Activated CD4-positive, CD25-positive, alpha-beta regulatory T cell (primary cell): Measurements from ENCODE around the gene TIAM2.
"Not testable (repeated sequence)": the region's sequence is repeated elsewhere in the genome, so short reads cannot be mapped to it uniquely, and the experiment has no call there.

Experiments used
- DNase-seq, 4 experiments: peaks; one replicate each; lab custom pipeline; 2025; lab: John Stamatoyannopoulos, UW

The TIAM2 gene

DNA sequence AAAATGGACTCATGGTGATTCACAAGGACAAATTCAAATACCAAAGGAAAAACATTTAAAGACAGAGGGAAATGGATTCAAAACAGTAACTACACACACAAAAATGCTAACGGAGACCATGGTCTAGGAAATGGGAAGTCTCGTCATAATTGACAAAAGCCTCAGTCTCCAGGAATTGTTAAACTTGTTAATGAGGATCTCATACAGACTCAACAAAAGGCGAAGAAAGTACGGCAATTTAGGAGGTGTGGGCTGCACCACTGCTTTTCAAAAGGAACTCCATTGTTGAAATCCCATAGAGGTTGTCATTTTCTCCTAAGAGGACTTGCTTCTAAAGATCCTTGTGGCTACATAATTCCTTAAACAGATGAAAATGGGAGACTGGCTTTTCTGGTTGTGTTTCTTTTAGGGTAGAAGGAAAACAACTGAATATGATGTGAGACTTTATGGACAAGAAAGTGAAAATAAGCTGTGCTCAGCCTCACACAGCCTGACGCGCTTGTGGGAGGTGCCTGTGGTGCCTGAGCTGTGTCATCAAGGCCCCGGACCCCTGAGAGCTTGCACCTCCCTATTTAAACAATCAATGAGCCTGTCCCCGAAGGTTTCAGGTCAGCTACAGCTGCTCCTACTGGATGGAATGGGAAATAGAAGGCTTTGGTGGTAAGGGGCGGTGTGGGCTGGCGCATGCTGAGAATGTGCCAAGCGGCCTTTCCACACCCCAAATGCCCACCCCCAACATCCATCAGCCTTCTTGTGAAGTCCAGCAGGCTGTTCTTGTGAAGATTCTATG is 266.2 kb downstream of the TIAM2 start:
- no peak for DNase-seq

DNA sequence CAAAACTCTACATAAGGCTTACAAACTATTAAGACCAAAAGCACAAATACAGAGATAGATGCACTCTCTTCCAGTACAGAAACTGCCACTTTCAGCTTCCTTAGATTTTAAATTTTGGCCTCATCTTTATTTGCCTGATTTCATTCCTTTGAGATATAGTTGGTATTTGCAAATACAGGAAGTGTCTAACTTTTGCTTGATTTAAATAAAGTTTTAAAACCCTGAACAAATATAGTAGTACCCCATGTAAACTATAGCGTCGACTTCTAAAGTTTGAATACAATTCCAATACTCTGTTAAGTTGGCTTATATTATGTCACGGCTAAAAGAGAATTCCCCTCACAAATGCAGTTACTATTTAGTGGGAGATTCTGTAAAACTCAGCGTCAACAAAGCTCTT is 267.5 kb downstream of the TIAM2 start:
- DNase-seq, result no peak

DNA sequence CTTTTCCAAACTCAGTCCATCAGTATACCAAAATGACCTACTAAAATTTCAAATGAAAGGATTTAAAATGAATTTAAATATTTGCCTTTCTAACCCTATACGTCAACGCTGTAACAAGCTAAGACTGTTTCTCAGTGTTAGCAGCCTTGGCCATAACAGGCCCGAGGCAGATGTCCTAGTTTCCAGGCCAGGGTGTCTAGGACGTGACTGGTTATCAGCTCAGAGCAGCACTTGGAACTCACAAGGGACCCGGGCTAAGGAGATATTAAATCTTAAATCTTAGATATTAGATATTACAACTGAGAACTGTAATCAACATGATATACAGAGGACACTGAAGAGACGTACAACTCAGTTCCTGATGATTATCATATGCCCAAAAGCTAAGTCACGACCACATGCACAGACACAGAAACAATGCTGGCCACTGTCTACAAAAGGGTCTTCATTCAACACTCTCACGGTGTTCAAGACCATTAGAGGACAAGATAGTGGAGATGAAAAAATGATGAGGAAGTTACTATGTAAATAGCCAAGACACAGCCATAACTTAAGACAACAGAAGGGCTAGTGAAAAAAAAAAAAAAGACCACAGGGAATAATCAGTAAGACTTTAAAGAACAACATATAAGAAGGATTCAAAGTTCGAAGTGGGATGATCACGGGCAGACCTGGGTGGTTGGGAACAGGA is 268.4 kb downstream of the TIAM2 start, which contains the start of gene CLDN20:
Gene CLDN20 (plus strand): TSS at position 641 of the 691 bp plus-strand sequence. CDS start 11,707 bp downstream, outside the sequence.
- no peak for DNase-seq

DNA sequence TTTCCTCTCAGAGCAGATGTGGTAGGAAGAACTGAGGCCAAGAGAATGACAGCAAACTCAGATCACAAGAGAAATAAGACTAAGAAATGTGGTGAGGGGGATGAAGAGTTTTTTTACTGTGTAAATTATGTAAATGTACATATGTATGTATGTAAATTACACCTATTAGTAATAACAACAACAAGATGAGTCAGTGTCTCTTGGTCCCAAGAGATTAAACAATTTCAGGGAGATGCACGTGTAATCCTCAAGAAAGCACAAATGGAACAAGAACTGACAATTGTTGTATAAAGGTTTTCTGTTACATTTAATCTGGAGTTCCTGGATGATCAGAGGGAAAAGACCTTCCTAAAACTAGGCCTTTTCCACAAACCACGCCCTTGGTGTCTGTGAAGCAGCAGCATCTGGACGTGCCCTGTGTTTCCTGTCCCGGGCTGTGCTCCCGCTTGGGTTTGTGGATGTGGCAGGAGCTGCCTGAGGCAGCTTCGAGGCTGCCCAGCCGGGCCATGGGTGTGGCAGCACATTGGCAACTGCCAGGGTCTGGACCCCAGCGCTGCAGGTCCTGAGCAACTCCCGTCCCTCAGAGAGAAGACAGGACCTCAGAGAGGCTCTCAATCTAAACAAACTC is 269.7 kb downstream of the TIAM2 start:
- no peak for DNase-seq

DNA sequence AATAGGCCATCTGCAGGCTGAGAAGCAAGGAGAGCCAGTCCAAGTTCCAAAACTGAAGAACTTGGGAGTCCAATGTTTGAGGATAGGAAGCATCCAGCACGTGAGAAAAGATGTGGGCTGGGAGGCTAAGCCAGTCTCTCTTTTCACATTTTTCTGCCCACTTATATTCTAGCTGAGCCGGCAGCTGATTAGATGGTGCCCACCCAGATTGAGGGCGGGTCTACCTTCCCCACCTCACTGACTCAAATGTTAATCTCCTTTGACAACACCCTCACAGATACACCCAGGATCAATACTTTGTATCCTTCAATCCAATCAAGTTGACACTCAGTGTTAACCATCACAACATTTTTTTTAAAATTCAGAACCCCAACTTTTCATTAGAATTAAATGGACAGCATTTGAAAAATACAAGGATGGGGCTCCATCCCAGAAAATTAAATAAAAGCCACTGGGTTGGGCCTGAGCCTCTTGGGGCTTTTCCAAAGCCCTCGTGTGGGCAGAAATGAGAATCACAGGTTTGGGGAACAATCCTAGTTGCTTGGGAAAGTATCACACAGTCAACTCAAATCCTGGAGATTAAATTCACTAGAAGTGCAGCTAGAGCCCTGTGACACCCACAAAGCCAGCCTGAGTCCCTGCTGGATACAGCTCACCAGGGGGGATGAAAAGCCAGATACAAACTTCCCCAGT is 270.9 kb downstream of the TIAM2 start:
- no peak for DNase-seq

DNA sequence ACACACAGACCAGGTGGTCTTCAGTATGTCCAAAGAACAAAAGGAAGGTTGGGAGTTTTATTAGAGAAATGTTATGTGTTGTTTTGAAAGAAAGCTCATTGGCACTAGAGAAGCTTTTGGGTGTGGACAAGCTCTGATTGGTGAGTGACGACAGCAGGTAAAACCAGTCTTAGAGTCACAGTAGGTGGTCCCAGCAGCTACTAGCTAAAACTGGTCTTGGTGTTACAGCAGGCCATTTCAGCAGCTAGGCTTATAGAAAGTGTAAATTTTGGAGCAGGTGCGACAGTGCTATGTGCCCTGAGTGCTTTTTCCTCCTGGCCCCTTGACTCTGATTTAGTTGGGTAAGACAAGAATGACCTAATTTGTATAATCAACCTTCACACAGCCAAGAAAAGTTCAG is 272.3 kb downstream of the TIAM2 start:
- DNase-seq, result no peak

DNA sequence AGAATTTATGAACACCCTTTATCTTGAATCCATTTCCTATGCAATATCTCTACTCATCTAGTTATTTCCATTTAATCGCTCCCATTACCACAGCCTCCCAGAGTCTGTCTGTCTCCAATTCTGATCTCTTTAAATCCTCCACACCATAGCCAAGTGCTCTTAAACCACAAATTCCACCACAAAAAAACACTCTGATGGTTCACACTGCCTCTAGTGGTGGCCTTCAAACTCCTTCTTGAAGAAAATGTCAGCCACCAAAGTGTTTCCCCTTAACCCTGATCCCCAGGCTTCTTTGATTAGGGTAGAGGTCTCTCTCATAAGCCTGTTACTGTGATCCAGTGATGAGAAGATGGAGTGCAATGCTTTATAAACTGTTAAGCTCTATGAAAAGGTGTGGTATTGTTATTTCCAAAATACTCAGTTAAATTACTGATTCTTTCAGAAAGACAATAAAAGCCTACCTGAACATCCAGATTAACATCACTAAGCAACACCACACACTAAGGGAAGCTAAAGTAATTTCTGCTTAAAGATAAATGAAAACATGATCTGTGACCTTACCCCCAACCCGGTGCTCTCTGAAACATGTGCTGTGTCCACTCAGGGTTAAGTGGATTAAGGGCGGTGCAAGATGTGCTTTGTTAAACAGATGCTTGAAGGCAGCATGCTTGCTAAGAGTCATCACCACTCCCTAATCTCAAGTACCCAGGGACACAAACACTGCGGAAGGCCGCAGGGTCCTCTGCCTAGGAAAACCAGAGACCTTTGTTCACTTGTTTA is 273.2 kb downstream of the TIAM2 start:
- DNase-seq, result not testable (repeated sequence)

DNA sequence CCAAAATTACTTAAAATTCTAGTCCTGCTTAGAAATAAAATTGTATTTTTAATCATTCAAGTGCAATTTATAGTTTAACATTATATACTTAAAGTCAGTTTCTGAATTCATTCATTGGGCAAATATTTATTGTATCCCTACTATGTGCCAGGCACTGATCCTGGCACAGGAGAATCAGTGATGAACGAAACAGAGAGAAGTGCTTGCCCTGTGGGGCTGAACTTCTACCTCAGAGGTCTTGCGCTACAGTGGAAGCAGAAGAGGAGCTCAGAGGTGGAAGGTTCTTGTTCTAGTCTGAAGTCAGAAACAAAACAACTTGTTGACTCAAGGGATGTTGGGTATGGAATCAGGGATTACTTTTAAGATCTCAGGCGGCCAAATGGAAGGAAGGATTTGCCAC is 274.6 kb downstream of the TIAM2 start:
- no peak for DNase-seq

DNA sequence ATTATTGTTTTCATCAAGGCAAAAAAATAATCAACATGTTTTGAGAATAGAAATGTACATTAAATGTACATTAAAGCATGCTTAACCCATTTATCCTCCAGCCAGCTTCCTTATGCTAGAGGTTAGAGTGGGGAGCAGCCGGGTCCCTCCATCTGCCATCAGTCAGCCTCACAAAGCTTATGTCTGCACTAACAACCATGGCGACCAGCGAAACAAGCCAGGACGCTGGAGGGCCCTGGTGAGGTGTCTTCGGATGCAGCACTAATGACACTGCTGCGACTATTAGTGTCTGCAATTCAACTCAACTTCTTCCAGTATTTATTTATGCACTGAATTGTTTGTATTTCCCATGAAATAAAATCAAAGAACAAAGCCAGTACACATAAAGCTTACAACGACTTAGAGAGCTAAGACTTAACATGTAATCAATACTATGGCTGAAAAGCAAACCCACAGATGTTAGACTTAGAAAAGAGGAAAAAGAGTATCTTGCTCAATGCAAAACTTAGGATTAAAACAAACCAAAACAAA is 275.5 kb downstream of the TIAM2 start:
- DNase-seq, result no peak

DNA sequence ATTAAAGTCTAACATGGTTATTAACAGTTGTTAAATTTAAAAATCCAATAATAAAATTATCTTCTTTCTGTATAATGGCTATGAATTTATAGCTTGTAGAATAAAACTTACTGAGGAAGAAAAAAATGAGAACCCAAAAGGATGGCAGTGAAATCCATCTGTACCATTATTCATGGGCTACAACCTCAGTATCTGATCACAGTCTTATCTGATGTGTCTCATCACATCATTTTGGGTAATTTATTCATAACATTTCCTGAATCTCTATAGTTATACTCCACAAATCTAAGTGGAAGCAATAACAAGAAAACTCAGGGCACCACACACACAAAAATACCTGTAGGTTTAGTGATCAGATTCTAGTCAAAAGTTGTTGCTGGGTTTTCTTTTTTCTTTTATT is 276.0 kb downstream of the TIAM2 start:
- DNase-seq, result no peak

DNA sequence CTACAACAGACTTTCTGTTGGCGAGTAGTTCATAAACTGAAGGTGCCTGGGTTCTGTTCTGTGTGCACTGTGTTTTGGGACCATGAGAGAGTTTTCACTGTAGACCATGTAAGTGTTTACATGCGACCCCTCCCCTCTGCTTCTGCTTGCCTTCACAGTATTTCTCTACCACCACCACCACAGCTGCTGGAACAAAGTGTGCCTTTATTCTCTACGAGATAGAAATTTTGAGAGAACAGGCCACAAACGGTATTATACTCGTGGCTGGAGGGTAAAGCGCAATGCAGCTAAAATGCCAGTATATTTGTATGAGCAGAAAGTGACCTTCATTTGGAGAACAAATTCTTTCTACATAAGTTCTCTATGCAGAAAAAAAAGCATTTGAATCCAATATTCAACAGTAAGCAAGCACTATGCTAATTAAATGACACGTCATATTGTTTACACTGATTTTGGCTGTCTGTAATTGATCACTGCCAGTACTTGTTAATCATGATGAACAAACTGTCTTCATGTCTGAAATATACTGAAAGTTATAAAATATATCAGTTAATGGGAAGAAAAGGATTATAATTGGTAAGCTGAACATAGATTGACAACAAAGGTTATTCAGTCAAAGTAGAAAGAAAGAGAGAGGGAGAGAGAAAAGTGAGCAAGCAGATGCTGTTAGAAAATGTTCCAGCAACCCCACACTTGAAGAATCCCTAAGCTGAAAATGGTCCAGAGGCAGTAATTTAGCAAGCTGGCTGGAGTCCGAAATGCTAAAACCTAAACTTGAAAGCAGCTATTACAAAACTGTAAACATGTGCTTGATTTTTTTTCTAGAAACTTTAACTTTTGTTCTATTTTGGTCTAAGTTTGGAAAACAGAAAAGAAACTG is 277.5 kb downstream of the TIAM2 start:
- DNase-seq, result no peak

DNA sequence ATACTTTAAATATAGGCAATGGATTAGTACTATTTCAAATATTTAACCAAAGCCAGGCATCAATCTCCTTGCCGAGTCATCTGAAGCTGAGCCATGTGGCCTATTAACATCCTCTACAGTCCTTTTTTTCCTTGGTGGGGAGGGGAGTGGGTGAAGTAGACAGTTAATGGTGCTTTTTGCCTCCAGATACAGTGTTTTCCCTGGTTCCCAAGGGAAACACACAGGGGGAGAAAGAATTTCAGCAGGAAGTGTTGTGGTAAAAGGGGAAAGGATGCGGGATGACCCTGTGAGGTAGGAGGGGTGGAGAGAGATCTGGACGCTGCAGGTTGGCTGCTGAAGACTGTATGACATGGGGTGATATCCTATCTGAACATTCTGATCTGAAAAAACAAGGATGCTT is 278.3 kb downstream of the TIAM2 start:
- no peak for DNase-seq

DNA sequence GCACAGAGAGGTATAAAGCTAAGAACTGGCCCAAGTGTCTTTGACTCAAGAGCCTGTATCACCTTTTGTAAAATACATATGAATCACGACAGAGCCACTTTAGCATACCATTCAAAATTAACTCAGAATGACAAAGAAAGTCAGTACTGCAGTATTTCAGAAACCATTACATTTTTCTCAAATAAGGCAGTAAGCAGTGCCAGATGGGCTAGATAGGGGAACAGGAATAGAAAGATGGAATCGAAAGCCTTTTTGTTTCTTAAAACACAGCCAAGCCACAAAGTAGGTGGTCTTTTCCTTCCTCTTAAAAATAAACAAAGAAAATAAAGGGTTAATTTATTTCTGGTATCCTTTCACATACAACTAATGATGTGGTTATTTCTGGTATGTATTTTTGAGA is 279.0 kb downstream of the TIAM2 start:
- no peak for DNase-seq

DNA sequence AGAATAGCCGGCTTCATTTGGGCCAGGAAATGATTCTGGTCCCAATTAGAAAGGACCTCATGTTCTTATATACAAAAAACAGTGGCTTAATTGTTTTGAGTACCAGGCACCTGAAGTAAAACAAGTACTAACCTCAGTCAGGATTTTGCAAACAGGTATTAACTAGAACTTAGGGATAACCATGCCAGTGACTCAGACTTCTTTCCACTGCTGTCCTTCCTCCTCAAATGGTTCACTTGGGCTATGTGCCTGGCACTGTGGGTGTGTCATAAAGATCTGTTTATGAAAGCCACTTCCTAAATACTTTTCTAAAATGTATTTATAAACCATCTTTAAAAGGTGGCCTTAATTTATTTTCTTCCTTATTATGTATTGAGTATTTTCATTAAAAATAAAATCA is 279.4 kb downstream of the TIAM2 start:
- no peak for DNase-seq

DNA sequence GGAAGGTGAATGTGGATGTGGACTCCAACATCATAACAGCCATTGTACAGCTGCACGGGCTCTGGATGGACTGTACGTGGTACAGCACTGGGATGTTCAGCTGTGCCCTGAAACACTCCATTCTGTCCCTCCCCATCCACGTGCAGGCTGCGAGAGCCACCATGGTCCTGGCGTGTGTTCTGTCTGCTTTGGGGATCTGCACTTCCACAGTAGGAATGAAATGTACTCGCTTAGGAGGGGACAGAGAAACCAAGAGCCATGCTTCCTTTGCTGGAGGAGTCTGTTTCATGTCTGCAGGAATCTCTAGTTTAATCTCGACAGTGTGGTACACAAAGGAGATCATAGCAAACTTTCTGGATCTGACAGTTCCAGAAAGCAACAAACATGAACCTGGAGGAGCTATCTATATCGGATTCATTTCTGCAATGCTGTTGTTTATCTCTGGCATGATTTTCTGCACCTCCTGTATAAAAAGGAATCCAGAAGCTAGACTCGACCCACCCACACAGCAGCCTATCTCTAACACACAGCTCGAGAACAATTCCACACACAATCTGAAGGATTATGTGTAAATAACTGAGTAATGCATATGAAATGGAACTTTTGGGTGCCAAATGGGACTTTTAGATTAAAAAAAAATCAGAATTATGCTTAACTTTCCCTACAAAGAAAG is 280.8 kb downstream of the TIAM2 start:
- no peak for DNase-seq

DNA sequence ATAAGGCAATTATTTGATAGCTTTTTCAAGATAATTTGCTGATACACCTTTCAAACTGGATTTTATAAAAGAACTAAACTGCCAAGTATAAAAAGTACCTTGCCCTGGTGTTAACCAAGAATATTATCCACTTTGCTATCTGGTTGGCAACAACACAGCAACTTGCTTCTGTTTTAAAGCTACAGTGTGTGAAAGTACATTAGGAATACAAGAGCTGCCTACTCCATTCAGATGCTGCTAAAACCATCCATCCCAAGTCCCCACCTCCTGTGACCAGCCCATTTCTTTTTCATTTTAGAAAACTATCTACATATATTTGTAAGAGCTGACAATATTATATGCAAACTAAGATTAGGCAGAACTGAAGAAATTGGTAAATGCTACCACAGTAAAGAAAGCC is 281.5 kb downstream of the TIAM2 start:
- no peak for DNase-seq

DNA sequence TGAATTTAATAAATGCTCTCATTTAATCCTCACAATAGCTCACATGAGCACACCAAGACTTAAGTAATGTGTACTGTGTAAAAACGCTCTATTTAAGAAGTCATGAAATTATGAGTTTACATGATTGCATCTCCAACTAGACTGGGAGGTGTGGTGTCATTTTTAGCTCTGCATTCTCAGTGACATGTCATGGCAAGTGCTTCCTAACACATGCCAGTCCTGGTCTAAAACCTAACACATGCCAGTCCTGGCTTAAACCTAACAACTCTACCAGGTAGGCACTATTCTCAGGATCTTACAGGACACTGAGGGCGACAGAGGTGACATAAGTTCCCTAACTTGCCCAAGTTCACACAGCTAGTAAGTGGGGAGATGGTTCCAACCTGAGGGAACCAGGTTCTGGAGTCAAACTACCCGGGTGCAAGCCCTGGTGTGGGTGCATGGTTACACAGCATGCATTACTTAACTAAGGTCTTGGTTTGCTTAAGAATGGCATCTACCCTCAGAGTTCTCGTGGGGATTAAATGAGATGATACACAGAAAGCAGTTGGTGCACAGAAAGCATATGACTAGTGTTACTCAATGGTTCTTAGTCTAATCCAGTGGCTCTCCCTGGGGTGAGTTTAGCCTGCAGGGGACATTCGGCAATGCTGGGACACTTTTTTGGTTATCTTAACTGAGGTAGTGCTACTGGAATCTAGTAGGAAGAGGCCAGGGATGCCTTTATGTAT is 283.4 kb downstream of the TIAM2 start:
- no peak for DNase-seq

DNA sequence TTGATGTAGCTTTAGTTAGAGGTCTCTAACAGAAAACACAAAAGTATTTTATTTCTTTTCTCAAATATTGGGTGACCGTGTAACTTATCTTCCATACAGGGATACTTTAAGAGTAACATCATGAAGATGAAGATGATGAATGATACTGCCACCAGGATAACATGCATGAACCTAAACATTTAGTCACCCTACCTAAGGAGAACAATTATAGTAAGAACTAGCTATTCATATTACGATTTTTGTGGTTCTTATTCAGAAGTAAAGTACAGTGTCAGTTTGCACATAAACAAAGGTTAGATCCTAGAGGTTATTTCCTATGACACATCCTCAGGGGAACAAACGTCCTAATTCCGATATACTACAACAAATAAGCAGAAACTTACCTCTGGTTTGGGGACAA is 289.7 kb downstream of the TIAM2 start:
- no peak for DNase-seq

DNA sequence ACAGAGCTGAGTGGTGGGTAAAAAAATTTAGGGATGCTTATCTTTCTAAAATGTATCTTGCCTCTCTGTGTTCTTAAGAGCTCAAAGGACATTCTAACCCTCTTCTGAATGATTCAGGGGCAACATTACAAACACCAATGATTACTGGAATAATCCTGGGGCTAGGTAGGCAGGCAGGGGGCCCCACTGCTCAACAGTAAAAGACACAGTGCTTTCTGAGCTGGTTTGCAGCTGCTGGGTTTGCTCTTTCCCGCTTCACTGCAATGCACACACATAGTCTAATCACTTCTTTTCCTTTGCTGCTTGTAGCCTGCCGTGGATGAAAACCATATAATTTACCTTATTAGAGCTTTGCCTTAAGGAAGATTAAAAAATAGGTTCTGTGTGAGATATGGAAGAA is 292.6 kb downstream of the TIAM2 start:
- DNase-seq, result no peak
